Neural crest cell (in vitro differentiated cells): ENCODE measurements around the gene TBC1D16. TPM values are rescaled to one million over a fixed set of nuclear protein-coding genes. Genes with fewer than 3 reads are reported as not detected.

ENCODE experiments used
- DNase-seq: peaks from one replicate; pipeline ENCODE4 v3.0.0; 2021; ENCODE audit warnings: low read depth, mixed read lengths, low spot score
- H3K27ac Mint-ChIP-seq: one replicate; pipeline ENCODE4 v1.8.0; 2021; ENCODE audit warnings: mild to moderate bottlenecking, mixed read lengths; ENCODE audit not compliant: unreplicated experiment
- H3K27me3 Mint-ChIP-seq: 2 replicates; pipeline ENCODE4 v1.8.0; 2021; ENCODE audit warnings: low read depth, mild to moderate bottlenecking, mixed read lengths
- H3K36me3 Mint-ChIP-seq: 2 replicates; pipeline ENCODE4 v1.8.0; 2021; ENCODE audit warnings: low read depth, mild to moderate bottlenecking, mixed read lengths
- H3K4me1 Mint-ChIP-seq: 2 replicates; pipeline ENCODE4 v1.8.0; 2021; ENCODE audit warnings: mixed read lengths
- H3K4me3 Mint-ChIP-seq: one replicate; pipeline ENCODE4 v1.8.0; 2021; ENCODE audit warnings: mild to moderate bottlenecking, mixed read lengths
- H3K9me3 Mint-ChIP-seq: 2 replicates; pipeline ENCODE4 v1.8.0; 2021; ENCODE audit warnings: mixed read lengths
- CTCF ChIP-seq: fragments of 200-600 bp; sonication (generic); conservative IDR thresholded peaks from 2 replicates; pipeline ENCODE4 v1.5.0; 2021; ENCODE audit warnings: antibody characterized with exemption, mild to moderate bottlenecking
- total RNA-seq: library from RNA; stranded (reverse); gene quantifications from 2 replicates; pipeline ENCODE4 v1.2.1, GENCODE V29; 2021

The TBC1D16 gene
- total RNA-seq, 1 donor from 2014 or later, result 96.2 TPM

- TF ChIP-seq CTCF, result no peak
- Mint-ChIP-seq H3K4me3 (no peak overlapping the region), H3K27me3 (peaks cover 2% of the 10 kb centered on the region), H3K27ac (no peak overlapping the region), H3K4me1 (peaks cover 10% of the 10 kb centered on the region), H3K9me3 (no peaks in the 10 kb centered on the region), H3K36me3 (peaks cover 25% of the 10 kb centered on the region)
- DNase-seq, result no peak
These were observed 93.7 kb downstream of the TBC1D16 start for GRCh38 chr17:79942011-79942405.

- Mint-ChIP-seq H3K27ac (no peak overlapping the region), H3K4me1 (peaks cover 10% of the 10 kb centered on the region), H3K36me3 (peaks cover 25% of the 10 kb centered on the region), H3K27me3 (peaks cover 2% of the 10 kb centered on the region), H3K9me3 (no peaks in the 10 kb centered on the region), H3K4me3 (no peak overlapping the region)
- no peak for DNase-seq
- TF ChIP-seq CTCF, result no peak
These were observed 94.3 kb downstream of the TBC1D16 start for GRCh38 chr17:79941088-79942010.

GRCh38 chr17:79940459-79941087 lies 95.1 kb downstream of the TBC1D16 start:
- TF ChIP-seq CTCF, result no peak
- H3K36me3 Mint-ChIP-seq, result peaks cover 25% of the 10 kb centered on the region
- no peak overlapping the region for H3K4me3 Mint-ChIP-seq
- H3K9me3 Mint-ChIP-seq, result no peaks in the 10 kb centered on the region
- H3K27me3 Mint-ChIP-seq, result peaks cover 2% of the 10 kb centered on the region
- peaks cover 14% of the 10 kb centered on the region for H3K4me1 Mint-ChIP-seq
- DNase-seq, result no peak
- no peak overlapping the region for H3K27ac Mint-ChIP-seq

- peaks cover 17% of the 10 kb centered on the region for H3K4me1 Mint-ChIP-seq
These were observed 95.8 kb downstream of the TBC1D16 start for GRCh38 chr17:79939755-79940458.

More at GRCh38 chr17:79939755-79940458, 95.8 kb downstream of the TBC1D16 start:
- peaks cover 25% of the 10 kb centered on the region for H3K36me3 Mint-ChIP-seq
- no peak overlapping the region for H3K27ac Mint-ChIP-seq
- H3K27me3 Mint-ChIP-seq, result peaks cover 2% of the 10 kb centered on the region
- no peak overlapping the region for H3K4me3 Mint-ChIP-seq
- no peak for TF ChIP-seq CTCF
- no peak for DNase-seq
- no peaks in the 10 kb centered on the region for H3K9me3 Mint-ChIP-seq
